ENCODE data around the gene ABO. TPM values are rescaled to one million over a fixed set of nuclear protein-coding genes. Genes with fewer than 3 reads are reported as not detected.

The ABO gene
- total and polyA plus RNA-seq, 2 of the 8 experiments (the other 6 are each of a cell fraction or from before 2014, with no cell fraction given): 0.03 TPM; not detected in 1

GRCh38 chr9:133210609-133211008, 64.4 kb downstream of the ABO start (continued):
- TF ChIP-seq SIN3A (conservative IDR thresholded peaks at IDR 0.05 in 1 of 2, IDR thresholded peaks at IDR 0.05 in 1 of 2; ENCODE audit: low read depth in 1 of 2, low read length in 2 of 2) (no peak), KDM5A (IDR thresholded peaks at IDR 0.05; ENCODE audit: low read length) (no peak), JUND (IDR thresholded peaks at IDR 0.05; ENCODE audit: low read length) (no peak), E2F6 (IDR thresholded peaks at IDR 0.05) (no peak)
